ENCODE results near the gene RTF2.

The RTF2 gene

GRCh38 chr20:56468316-56469076 is at the start of gene RTF2:
Gene RTF2 (plus strand): TSS chr20:56468627. CDS start chr20:56468698, 71 bp downstream.
- peak; percentile 95 for DNase-seq (ENCODE audit: low spot score)

GRCh38 chr20:56420028-56420427 is 48.4 kb upstream of the RTF2 start:
- DNase-seq (ENCODE audit: low spot score) = no peak

- DNase-seq (ENCODE audit: low spot score) = no peak
Measured at GRCh38 chr20:56420940-56421688, 47.3 kb upstream of the RTF2 start.

GRCh38 chr20:56422076-56422823 is 46.2 kb upstream of the RTF2 start:
- peak; percentile 22 for DNase-seq (ENCODE audit: low spot score)

- peak; percentile 70 for DNase-seq (ENCODE audit: low spot score)
Measured at GRCh38 chr20:56422824-56423189, 45.6 kb upstream of the RTF2 start.

- DNase-seq (ENCODE audit: low spot score) = no peak
Measured at GRCh38 chr20:56423211-56423610, 45.2 kb upstream of the RTF2 start.

GRCh38 chr20:56423886-56424285 is 44.5 kb upstream of the RTF2 start:
- DNase-seq (ENCODE audit: low spot score) = no peak

- no peak for DNase-seq (ENCODE audit: low spot score)
Measured at GRCh38 chr20:56424931-56425330, 43.5 kb upstream of the RTF2 start.

GRCh38 chr20:56426026-56426425 is 42.4 kb upstream of the RTF2 start:
- DNase-seq (ENCODE audit: low spot score) = no peak

GRCh38 chr20:56426926-56427325 is 41.5 kb upstream of the RTF2 start:
- DNase-seq (ENCODE audit: low spot score) = no peak

GRCh38 chr20:56427797-56428196 is 40.6 kb upstream of the RTF2 start:
- DNase-seq (ENCODE audit: low spot score) = no peak

- no peak for DNase-seq (ENCODE audit: low spot score)
Measured at GRCh38 chr20:56428410-56428809, 40.0 kb upstream of the RTF2 start.

- DNase-seq (ENCODE audit: low spot score) = no peak
Measured at GRCh38 chr20:56428881-56429280, 39.5 kb upstream of the RTF2 start.

GRCh38 chr20:56429502-56429901 is 38.9 kb upstream of the RTF2 start:
- no peak for DNase-seq (ENCODE audit: low spot score)

- no peak for DNase-seq (ENCODE audit: low spot score)
Measured at GRCh38 chr20:56429941-56430340, 38.5 kb upstream of the RTF2 start.

- no peak for DNase-seq (ENCODE audit: low spot score)
Measured at GRCh38 chr20:56430461-56430860, 38.0 kb upstream of the RTF2 start.

- DNase-seq (ENCODE audit: low spot score) = no peak
Measured at GRCh38 chr20:56430957-56431356, 37.5 kb upstream of the RTF2 start.

GRCh38 chr20:56431471-56431870 is 37.0 kb upstream of the RTF2 start:
- no peak for DNase-seq (ENCODE audit: low spot score)

GRCh38 chr20:56433221-56433879 is 35.1 kb upstream of the RTF2 start:
- no peak for DNase-seq (ENCODE audit: low spot score)

GRCh38 chr20:56433880-56434255 is 34.6 kb upstream of the RTF2 start:
- no peak for DNase-seq (ENCODE audit: low spot score)

- no peak for DNase-seq (ENCODE audit: low spot score)
Measured at GRCh38 chr20:56437196-56437960, 31.0 kb upstream of the RTF2 start.

GRCh38 chr20:56438284-56438683 is 30.1 kb upstream of the RTF2 start:
- DNase-seq (ENCODE audit: low spot score) = no peak

All from iPS-NIHi11 (cell line).